OCI-LY1 (cell line): ENCODE results near the gene BORCS6.

ENCODE experiments used
- H2AFZ ChIP-seq: fragments of 200-600 bp; sonication (generic), shearing (Covaris generic); 2 replicates; pipeline ENCODE4 v1.6.0; 2014; ENCODE audit warnings: antibody characterized with exemption, mild to moderate bottlenecking, low read length
- H3F3A ChIP-seq: fragments of 200-600 bp; sonication (generic), shearing (Covaris generic); 2 replicates; pipeline ENCODE4 v1.6.0; 2014; ENCODE audit warnings: mild to moderate bottlenecking, antibody characterized with exemption, low read length, moderate library complexity; ENCODE audit not compliant: insufficient read depth
- H3K27ac ChIP-seq: fragments of 200-600 bp; sonication (generic); 2 replicates; pipeline ENCODE4 v1.5.1; 2014; ENCODE audit warnings: low read length, mixed run types, mild to moderate bottlenecking, low read depth; ENCODE audit not compliant: poor library complexity, severe bottlenecking
- H3K27me3 ChIP-seq: fragments of 200-600 bp; sonication (generic); 2 replicates; pipeline ENCODE4 v1.6.0; 2014; ENCODE audit warnings: antibody characterized with exemption, mild to moderate bottlenecking, low read length, moderate library complexity; ENCODE audit not compliant: insufficient read depth
- H3K36me3 ChIP-seq: fragments of 200-600 bp; sonication (generic); 2 replicates; pipeline ENCODE4 v1.6.1; 2014; ENCODE audit warnings: mild to moderate bottlenecking, antibody characterized with exemption, low read length, moderate library complexity, mixed read lengths; ENCODE audit not compliant: insufficient read depth
- H3K4me1 ChIP-seq: fragments of 200-600 bp; sonication (generic); 2 replicates; pipeline ENCODE4 v1.5.1; 2014; ENCODE audit warnings: mild to moderate bottlenecking, low read length, moderate library complexity; ENCODE audit not compliant: insufficient read depth, severe bottlenecking
- H3K4me2 ChIP-seq: fragments of 200-600 bp; sonication (generic), shearing (Covaris generic); 2 replicates; pipeline ENCODE4 v1.6.1; 2014; ENCODE audit warnings: low read length
- H3K4me3 ChIP-seq: fragments of 200-600 bp; sonication (generic); 2 replicates; pipeline ENCODE4 v1.5.1; 2014; ENCODE audit warnings: low read length, low read depth, mild to moderate bottlenecking, mixed read lengths; ENCODE audit not compliant: poor library complexity, severe bottlenecking
- H3K79me2 ChIP-seq: fragments of 200-600 bp; shearing (Covaris generic); 2 replicates; pipeline ENCODE4 v1.6.1; 2016; ENCODE audit warnings: mixed run types, low read length, mixed read lengths; ENCODE audit not compliant: insufficient read depth
- H3K9ac ChIP-seq: fragments of 200-600 bp; sonication (generic), shearing (Covaris generic); 2 replicates; pipeline ENCODE4 v1.6.1; 2014; ENCODE audit warnings: mild to moderate bottlenecking, low read length, mixed read lengths
- H3K9me2 ChIP-seq: fragments of 200-600 bp; sonication (generic), shearing (Covaris generic); 2 replicates; pipeline ENCODE4 v1.6.1; 2014; ENCODE audit warnings: low read depth, mild to moderate bottlenecking, low read length, mixed read lengths
- H3K9me3 ChIP-seq: fragments of 200-600 bp; shearing (Covaris generic); 2 replicates; pipeline ENCODE4 v1.6.1; 2014; ENCODE audit warnings: low read length, mixed read lengths
- H4K20me1 ChIP-seq: fragments of 200-600 bp; sonication (generic), shearing (Covaris generic); 2 replicates; pipeline ENCODE4 v1.6.0; 2016; ENCODE audit warnings: mild to moderate bottlenecking, low read length; ENCODE audit not compliant: insufficient read depth
- EZH2 ChIP-seq: fragments of 200-600 bp; sonication (generic), shearing (Covaris generic); IDR thresholded peaks from 2 replicates; pipeline ENCODE4 v1.8.0; 2017; ENCODE audit warnings: borderline replicate concordance, mixed run types, mild to moderate bottlenecking, antibody characterized with exemption, low read length, moderate library complexity, mixed read lengths
- TF ChIP-seq, protein P1 (sequence below): fragments of 200-600 bp; sonication (generic), shearing (Covaris generic); IDR thresholded peaks from 2 replicates; pipeline ENCODE4 v1.5.1; 2017; ENCODE audit warnings: mild to moderate bottlenecking, antibody characterized with exemption, low read length, moderate library complexity, mixed read lengths

The BORCS6 gene

DNA sequence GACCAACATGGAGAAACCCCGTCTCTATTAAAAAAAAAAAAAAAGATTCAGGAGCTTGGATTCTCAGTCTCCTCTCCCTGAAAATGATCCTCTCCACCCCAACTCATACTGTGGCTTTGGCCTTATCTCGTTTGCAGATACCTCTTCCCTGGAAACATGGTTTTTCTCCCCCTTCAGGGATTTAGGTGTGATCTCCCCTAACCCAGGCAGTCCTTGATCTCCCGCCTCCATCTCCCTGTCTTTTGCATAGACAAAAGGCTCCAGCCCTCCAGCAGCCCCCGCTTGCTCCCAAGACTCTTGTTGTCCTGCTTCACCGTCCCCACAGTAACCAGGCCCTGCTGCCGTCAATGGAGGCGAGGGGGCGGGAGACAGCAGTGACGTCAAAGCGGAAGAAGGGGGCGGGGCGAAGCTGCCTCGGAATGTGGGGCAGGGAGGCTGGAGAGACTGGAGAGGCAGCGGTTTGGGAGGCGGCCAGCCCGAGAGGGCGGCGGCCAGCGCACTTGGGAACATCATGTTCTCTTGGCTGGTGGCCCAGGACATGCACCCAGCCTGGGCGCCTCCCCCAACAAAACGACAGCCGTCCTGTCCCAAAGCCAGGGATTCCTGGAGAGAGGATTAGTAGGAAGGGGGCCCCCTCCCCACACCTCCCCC, 35.9 kb downstream of the BORCS6 start:
- H3K27ac ChIP-seq: peak overlapping the region; percentile 63
- TF ChIP-seq, protein P1, sequence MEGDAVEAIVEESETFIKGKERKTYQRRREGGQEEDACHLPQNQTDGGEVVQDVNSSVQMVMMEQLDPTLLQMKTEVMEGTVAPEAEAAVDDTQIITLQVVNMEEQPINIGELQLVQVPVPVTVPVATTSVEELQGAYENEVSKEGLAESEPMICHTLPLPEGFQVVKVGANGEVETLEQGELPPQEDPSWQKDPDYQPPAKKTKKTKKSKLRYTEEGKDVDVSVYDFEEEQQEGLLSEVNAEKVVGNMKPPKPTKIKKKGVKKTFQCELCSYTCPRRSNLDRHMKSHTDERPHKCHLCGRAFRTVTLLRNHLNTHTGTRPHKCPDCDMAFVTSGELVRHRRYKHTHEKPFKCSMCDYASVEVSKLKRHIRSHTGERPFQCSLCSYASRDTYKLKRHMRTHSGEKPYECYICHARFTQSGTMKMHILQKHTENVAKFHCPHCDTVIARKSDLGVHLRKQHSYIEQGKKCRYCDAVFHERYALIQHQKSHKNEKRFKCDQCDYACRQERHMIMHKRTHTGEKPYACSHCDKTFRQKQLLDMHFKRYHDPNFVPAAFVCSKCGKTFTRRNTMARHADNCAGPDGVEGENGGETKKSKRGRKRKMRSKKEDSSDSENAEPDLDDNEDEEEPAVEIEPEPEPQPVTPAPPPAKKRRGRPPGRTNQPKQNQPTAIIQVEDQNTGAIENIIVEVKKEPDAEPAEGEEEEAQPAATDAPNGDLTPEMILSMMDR: no peak
- no peak for TF ChIP-seq EZH2
- peaks cover 57% of the 10 kb centered on the region for H3K4me1 ChIP-seq
- no peaks in the 10 kb centered on the region for H3K27me3 ChIP-seq
- peak overlapping the region; percentile 58 for H3K4me2 ChIP-seq
- H3K9me3 ChIP-seq: no peaks in the 10 kb centered on the region
- H3F3A ChIP-seq: no peaks in the 10 kb centered on the region
- peaks cover 13% of the 10 kb centered on the region for H3K36me3 ChIP-seq
- no peak overlapping the region for H2AFZ ChIP-seq
- H3K4me3 ChIP-seq: peak overlapping the region; percentile 28
- H3K9ac ChIP-seq: peak overlapping the region; percentile 29; the same call in 1 of the 2 replicates
- no peaks in the 10 kb centered on the region for H3K79me2 ChIP-seq
- H4K20me1 ChIP-seq: no peaks in the 10 kb centered on the region
- H3K9me2 ChIP-seq: no peaks in the 10 kb centered on the region

- H3K79me2 ChIP-seq: no peaks in the 10 kb centered on the region
- peak overlapping the region; percentile 29; the same call in 1 of the 2 replicates for H3K9ac ChIP-seq
- H3K4me1 ChIP-seq: peaks cover 57% of the 10 kb centered on the region
- H3K4me3 ChIP-seq: no peak overlapping the region
- H3K27ac ChIP-seq: peak overlapping the region; percentile 63
- no peaks in the 10 kb centered on the region for H3K27me3 ChIP-seq
- H4K20me1 ChIP-seq: no peaks in the 10 kb centered on the region
- H3K36me3 ChIP-seq: peaks cover 14% of the 10 kb centered on the region
- no peaks in the 10 kb centered on the region for H3K9me3 ChIP-seq
- TF ChIP-seq, protein P1: no peak
- TF ChIP-seq EZH2: no peak
- no peaks in the 10 kb centered on the region for H3F3A ChIP-seq
- H2AFZ ChIP-seq: no peak overlapping the region
- H3K4me2 ChIP-seq: peak overlapping the region; percentile 58; the same call in 1 of the 2 replicates
- H3K9me2 ChIP-seq: no peaks in the 10 kb centered on the region
These were observed 36.4 kb downstream of the BORCS6 start for GRCh38 chr17:8153525-8153956.

DNA sequence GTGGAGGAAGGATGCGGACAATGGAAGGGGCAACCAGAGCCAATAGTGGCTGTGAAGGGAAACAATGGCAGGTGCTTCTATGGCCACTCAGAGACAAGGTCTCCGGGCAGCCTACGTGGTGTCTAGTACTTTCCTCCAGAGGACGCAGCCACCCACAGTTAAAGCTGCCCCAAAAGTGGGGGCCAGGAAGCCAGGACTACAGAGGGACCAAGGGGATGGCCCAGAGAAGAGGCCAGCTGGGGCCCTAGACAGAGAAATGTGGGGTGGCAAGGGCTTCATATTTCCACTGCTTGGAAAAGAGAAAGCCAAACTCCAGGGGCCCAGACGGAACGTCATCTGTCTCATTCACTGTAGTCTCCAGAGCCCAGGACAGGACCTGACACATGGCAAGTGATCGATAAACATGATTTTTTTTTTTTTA, 36.9 kb downstream of the BORCS6 start:
- H3K9me3 ChIP-seq: no peaks in the 10 kb centered on the region
- no peak overlapping the region for H2AFZ ChIP-seq
- peaks cover 57% of the 10 kb centered on the region for H3K4me1 ChIP-seq
- H3K9ac ChIP-seq: no peak overlapping the region; the same call in 1 of the 2 replicates
- peak overlapping the region; percentile 70 for H3K4me3 ChIP-seq
- no peaks in the 10 kb centered on the region for H3F3A ChIP-seq
- TF ChIP-seq, protein P1: no peak
- TF ChIP-seq EZH2: no peak
- no peaks in the 10 kb centered on the region for H3K27me3 ChIP-seq
- peak overlapping the region; percentile 63 for H3K27ac ChIP-seq
- no peaks in the 10 kb centered on the region for H3K9me2 ChIP-seq
- peak overlapping the region; percentile 77 for H3K4me2 ChIP-seq
- H4K20me1 ChIP-seq: no peaks in the 10 kb centered on the region
- peaks cover 15% of the 10 kb centered on the region for H3K36me3 ChIP-seq
- no peaks in the 10 kb centered on the region for H3K79me2 ChIP-seq
